Gastrocnemius medialis (tissue), 4 donors: ENCODE measurements around the gene NEIL1.

ENCODE experiments used
- CTCF ChIP-seq, 5 experiments: fragments of 450-650 bp in 3 of 5; fragments of 200-600 bp in 2 of 5; sonication (generic) in 2 of 5; IDR thresholded peaks in 4 of 5; conservative IDR thresholded peaks in 1 of 5; 1 replicate in 4 of 5; 2 replicates in 1 of 5; pipeline ENCODE4 v1.5.1; 2016 to 2019; ENCODE audit warnings: antibody characterized with exemption in 5 of 5, mild to moderate bottlenecking in 3 of 5, moderate library complexity in 3 of 5
- POLR2A ChIP-seq, 2 donors: fragments of 450-650 bp; IDR thresholded peaks; one replicate each; pipeline ENCODE4 v1.6.1; 2017; ENCODE audit warnings: antibody characterized with exemption in 2 of 2, mild to moderate bottlenecking in 2 of 2, moderate library complexity in 2 of 2

DNA sequence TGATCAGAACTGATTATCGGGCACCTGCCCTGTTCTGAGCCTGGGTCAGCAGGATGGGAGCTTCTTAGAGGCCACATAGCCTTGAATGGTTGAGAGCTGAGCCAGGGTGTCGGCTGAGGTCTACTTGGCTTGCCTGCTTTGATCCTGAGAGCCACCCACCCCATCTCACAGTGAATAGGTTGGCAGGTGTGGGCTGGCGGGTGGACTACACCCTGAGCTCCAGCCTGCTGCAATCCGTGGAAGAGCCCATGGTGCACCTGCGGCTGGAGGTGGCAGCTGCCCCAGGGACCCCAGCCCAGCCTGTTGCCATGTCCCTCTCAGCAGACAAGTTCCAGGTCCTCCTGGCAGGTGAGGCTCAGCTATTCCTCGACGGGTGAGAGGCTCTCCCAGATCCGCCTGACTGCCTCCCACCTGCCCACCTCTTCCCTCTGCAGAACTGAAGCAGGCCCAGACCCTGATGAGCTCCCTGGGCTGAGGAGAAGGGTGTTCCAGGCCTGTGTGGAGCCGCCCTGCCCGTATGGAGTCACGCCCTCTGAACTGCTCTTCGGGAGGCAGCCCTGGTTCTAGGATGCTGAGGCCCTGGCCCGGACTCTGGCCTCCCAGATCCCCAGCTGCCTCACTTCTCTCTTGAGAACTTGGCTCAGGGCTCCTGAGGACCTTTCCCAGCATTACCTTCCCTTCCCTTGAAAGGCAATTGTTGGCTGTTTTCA, 7.2 kb upstream of the NEIL1 start:
- no peak for TF ChIP-seq CTCF (IDR thresholded peaks at IDR 0.05 in 4 of 5, conservative IDR thresholded peaks at IDR 0.05 in 1 of 5)
- no peak for TF ChIP-seq POLR2A (IDR thresholded peaks at IDR 0.05)
